Stimulated activated CD4-positive, alpha-beta T cell treated with anti-CD3 and anti-CD28 coated beads, Interleukin-1b, Interleukin-23, amount 100 ng/mL, for 24 hours (primary cell): ENCODE measurements around the gene HIF1AN.
"Not testable (repeated sequence)": the region's sequence is repeated elsewhere in the genome, so short reads cannot be mapped to it uniquely, and the experiment has no call there.

Experiments used
- DNase-seq, 4 experiments: peaks; one replicate each; pipeline ENCODE4 v3.0.0-alpha.2; 2020; ENCODE audit warnings: low read depth in 4 of 4, low spot score in 1 of 4

HIF1AN gene

GRCh38 chr10:100565206-100565985 is 29.7 kb downstream of the HIF1AN start:
- DNase-seq = no peak

GRCh38 chr10:100566561-100566960 is 30.8 kb downstream of the HIF1AN start:
- DNase-seq = no peak

GRCh38 chr10:100567249-100567648 is 31.5 kb downstream of the HIF1AN start:
- DNase-seq = no peak

GRCh38 chr10:100567826-100568225 is 32.1 kb downstream of the HIF1AN start:
- DNase-seq = no peak

GRCh38 chr10:100568912-100569311 is 33.2 kb downstream of the HIF1AN start:
- DNase-seq = no peak

GRCh38 chr10:100569687-100570481 is 34.1 kb downstream of the HIF1AN start:
- no peak for DNase-seq

GRCh38 chr10:100570506-100570905 is 34.8 kb downstream of the HIF1AN start:
- DNase-seq = no peak

- DNase-seq = no peak
These were observed 35.5 kb downstream of the HIF1AN start for GRCh38 chr10:100571084-100571856.

GRCh38 chr10:100575146-100575545 is 39.4 kb downstream of the HIF1AN start:
- not testable (repeated sequence) for DNase-seq

- no peak for DNase-seq
These were observed 40.0 kb downstream of the HIF1AN start for GRCh38 chr10:100575585-100576281.

GRCh38 chr10:100576282-100576635 is 40.5 kb downstream of the HIF1AN start:
- DNase-seq = no peak

GRCh38 chr10:100579261-100580090 is 43.7 kb downstream of the HIF1AN start:
- no peak for DNase-seq

- DNase-seq = no peak
These were observed 51.2 kb downstream of the HIF1AN start for GRCh38 chr10:100586959-100587358.

- DNase-seq = no peak
These were observed 62.4 kb downstream of the HIF1AN start for GRCh38 chr10:100598166-100598565.

- no peak for DNase-seq
These were observed 64.5 kb downstream of the HIF1AN start for GRCh38 chr10:100600218-100600617.

- DNase-seq = no peak
These were observed 71.7 kb downstream of the HIF1AN start for GRCh38 chr10:100607439-100607838.
